Measurements from ENCODE around the gene GAB4.

DNA sequence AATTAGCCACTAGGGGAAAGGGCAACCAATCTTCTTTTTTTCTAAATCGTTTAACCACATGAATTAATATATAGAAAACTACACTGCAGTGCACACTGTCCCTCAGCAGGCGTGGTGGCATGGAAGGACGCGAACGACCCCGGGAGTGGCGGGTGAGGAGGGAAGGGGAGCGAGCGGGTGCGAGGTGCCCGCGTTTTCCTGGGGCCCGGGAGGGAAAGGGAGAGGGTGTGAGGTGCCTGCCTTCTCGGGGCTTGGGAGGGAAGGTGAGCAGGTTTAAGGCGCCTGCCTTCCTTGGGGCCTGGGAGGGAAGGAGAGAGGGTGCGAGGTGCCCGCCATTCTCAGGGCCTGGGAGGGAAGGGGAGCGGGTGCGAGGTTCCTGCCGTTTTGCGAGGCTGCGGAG lies 765 bp downstream of the GAB4 start:
- TF ChIP-seq CTCF (IDR thresholded peaks at IDR 0.05; ENCODE audit: insufficient read depth, low read depth, low read length) (no peak), EZH2 (IDR thresholded peaks at IDR 0.05; ENCODE audit: insufficient read depth, low read length) (no peak)

Measured in astrocyte (in vitro differentiated cells and primary cell).